ENCODE results near the gene ERC2. TPM values are rescaled to one million over a fixed set of nuclear protein-coding genes. Genes with fewer than 3 reads are reported as not detected.

Gene ERC2
- total RNA-seq, 1 donor = 0.36 TPM

- no peaks in the 10 kb centered on the region for H3K27me3 ChIP-seq (ENCODE audit: insufficient read depth, low read length)
- TF ChIP-seq, protein P1, sequence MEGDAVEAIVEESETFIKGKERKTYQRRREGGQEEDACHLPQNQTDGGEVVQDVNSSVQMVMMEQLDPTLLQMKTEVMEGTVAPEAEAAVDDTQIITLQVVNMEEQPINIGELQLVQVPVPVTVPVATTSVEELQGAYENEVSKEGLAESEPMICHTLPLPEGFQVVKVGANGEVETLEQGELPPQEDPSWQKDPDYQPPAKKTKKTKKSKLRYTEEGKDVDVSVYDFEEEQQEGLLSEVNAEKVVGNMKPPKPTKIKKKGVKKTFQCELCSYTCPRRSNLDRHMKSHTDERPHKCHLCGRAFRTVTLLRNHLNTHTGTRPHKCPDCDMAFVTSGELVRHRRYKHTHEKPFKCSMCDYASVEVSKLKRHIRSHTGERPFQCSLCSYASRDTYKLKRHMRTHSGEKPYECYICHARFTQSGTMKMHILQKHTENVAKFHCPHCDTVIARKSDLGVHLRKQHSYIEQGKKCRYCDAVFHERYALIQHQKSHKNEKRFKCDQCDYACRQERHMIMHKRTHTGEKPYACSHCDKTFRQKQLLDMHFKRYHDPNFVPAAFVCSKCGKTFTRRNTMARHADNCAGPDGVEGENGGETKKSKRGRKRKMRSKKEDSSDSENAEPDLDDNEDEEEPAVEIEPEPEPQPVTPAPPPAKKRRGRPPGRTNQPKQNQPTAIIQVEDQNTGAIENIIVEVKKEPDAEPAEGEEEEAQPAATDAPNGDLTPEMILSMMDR (IDR thresholded peaks at IDR 0.05; ENCODE audit: extremely low read depth, low read depth, low read length) = no peak
- no peaks in the 10 kb centered on the region for H3K36me3 ChIP-seq (ENCODE audit: insufficient read depth, low read length)
- DNase-seq (ENCODE audit: insufficient read length, low spot score, missing footprints) = no peak
- no peak overlapping the region for H3K4me2 ChIP-seq (ENCODE audit: insufficient read depth, low read length)
- H3K27ac ChIP-seq (ENCODE audit: low read depth, low read length) = no peak overlapping the region
- no peaks in the 10 kb centered on the region for H3K79me2 ChIP-seq (ENCODE audit: insufficient read depth, low read length)
- no peaks in the 10 kb centered on the region for H3K4me1 ChIP-seq (ENCODE audit: insufficient read depth, low read length)
- no peak overlapping the region for H2AFZ ChIP-seq (ENCODE audit: low read length)
- H3K4me3 ChIP-seq (ENCODE audit: insufficient read depth, low read length) = no peak overlapping the region
- no peaks in the 10 kb centered on the region for H3K9me3 ChIP-seq (ENCODE audit: low read depth, low read length)
- H4K20me1 ChIP-seq (ENCODE audit: insufficient read depth, low read length) = no peaks in the 10 kb centered on the region
Measured at GRCh38 chr3:55873523-55874254, 594.6 kb downstream of the ERC2 start.

- H4K20me1 ChIP-seq (ENCODE audit: insufficient read depth, low read length) = no peaks in the 10 kb centered on the region
- H3K79me2 ChIP-seq (ENCODE audit: insufficient read depth, low read length) = no peaks in the 10 kb centered on the region
- no peak overlapping the region for H2AFZ ChIP-seq (ENCODE audit: low read length)
- H3K27ac ChIP-seq (ENCODE audit: low read depth, low read length) = no peak overlapping the region
- no peaks in the 10 kb centered on the region for H3K36me3 ChIP-seq (ENCODE audit: insufficient read depth, low read length)
- no peak for DNase-seq (ENCODE audit: insufficient read length, low spot score, missing footprints)
- H3K4me2 ChIP-seq (ENCODE audit: insufficient read depth, low read length) = no peak overlapping the region
- no peaks in the 10 kb centered on the region for H3K9me3 ChIP-seq (ENCODE audit: low read depth, low read length)
- no peak overlapping the region for H3K4me3 ChIP-seq (ENCODE audit: insufficient read depth, low read length)
- TF ChIP-seq, protein P1 (IDR thresholded peaks at IDR 0.05; ENCODE audit: extremely low read depth, low read depth, low read length) = no peak
- no peaks in the 10 kb centered on the region for H3K27me3 ChIP-seq (ENCODE audit: insufficient read depth, low read length)
- no peaks in the 10 kb centered on the region for H3K4me1 ChIP-seq (ENCODE audit: insufficient read depth, low read length)
Measured at GRCh38 chr3:55870594-55870993, 597.7 kb downstream of the ERC2 start.

GRCh38 chr3:55868347-55868746, 599.9 kb downstream of the ERC2 start:
- no peak overlapping the region for H3K4me3 ChIP-seq (ENCODE audit: insufficient read depth, low read length)
- no peaks in the 10 kb centered on the region for H3K36me3 ChIP-seq (ENCODE audit: insufficient read depth, low read length)

DNA sequence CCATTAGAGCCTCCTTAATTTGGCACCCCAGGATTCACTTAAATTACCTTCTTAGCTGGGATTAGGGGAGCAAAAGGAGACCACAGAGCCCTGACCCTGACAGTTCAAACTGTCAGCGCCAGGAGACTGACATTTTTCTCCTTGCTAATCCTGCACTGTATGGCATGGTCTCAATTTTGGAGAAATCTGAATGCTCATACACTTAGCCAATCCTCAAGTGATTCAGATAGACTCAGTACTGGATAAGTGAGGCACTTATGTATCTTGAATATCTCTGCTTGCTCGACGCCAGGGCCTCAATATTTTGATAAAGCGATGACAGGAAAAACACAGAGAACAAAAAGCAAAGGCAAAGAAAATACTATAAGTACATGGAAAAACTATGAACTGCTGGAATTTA, 605.2 kb downstream of the ERC2 start:
- no peaks in the 10 kb centered on the region for H3K27me3 ChIP-seq (ENCODE audit: insufficient read depth, low read length)
- TF ChIP-seq, protein P1 (IDR thresholded peaks at IDR 0.05; ENCODE audit: extremely low read depth, low read depth, low read length) = no peak
- no peak overlapping the region for H3K27ac ChIP-seq (ENCODE audit: low read depth, low read length)
- no peak overlapping the region for H3K4me2 ChIP-seq (ENCODE audit: insufficient read depth, low read length)
- no peaks in the 10 kb centered on the region for H3K79me2 ChIP-seq (ENCODE audit: insufficient read depth, low read length)
- H3K4me1 ChIP-seq (ENCODE audit: insufficient read depth, low read length) = no peaks in the 10 kb centered on the region
- H2AFZ ChIP-seq (ENCODE audit: low read length) = no peak overlapping the region
- H3K36me3 ChIP-seq (ENCODE audit: insufficient read depth, low read length) = no peaks in the 10 kb centered on the region
- DNase-seq (ENCODE audit: insufficient read length, low spot score, missing footprints) = no peak
- no peaks in the 10 kb centered on the region for H3K9me3 ChIP-seq (ENCODE audit: low read depth, low read length)
- no peaks in the 10 kb centered on the region for H4K20me1 ChIP-seq (ENCODE audit: insufficient read depth, low read length)
- no peak overlapping the region for H3K4me3 ChIP-seq (ENCODE audit: insufficient read depth, low read length)

More at GRCh38 chr3:55868347-55868746, 599.9 kb downstream of the ERC2 start:
- no peaks in the 10 kb centered on the region for H3K9me3 ChIP-seq (ENCODE audit: low read depth, low read length)
- H3K27ac ChIP-seq (ENCODE audit: low read depth, low read length) = no peak overlapping the region
- TF ChIP-seq, protein P1 (IDR thresholded peaks at IDR 0.05; ENCODE audit: extremely low read depth, low read depth, low read length) = peak; percentile 10
- no peak for DNase-seq (ENCODE audit: insufficient read length, low spot score, missing footprints)
- no peak overlapping the region for H3K4me2 ChIP-seq (ENCODE audit: insufficient read depth, low read length)
- H3K4me1 ChIP-seq (ENCODE audit: insufficient read depth, low read length) = no peaks in the 10 kb centered on the region
- no peaks in the 10 kb centered on the region for H3K79me2 ChIP-seq (ENCODE audit: insufficient read depth, low read length)
- no peaks in the 10 kb centered on the region for H3K27me3 ChIP-seq (ENCODE audit: insufficient read depth, low read length)
- no peaks in the 10 kb centered on the region for H4K20me1 ChIP-seq (ENCODE audit: insufficient read depth, low read length)
- H2AFZ ChIP-seq (ENCODE audit: low read length) = no peak overlapping the region

Data from osteoblast (primary cell).